SW 1271 (cell line): ENCODE measurements around the gene C2CD4A.

ENCODE experiments used
- DNase-seq, 2 experiments: peaks; one replicate each; lab custom pipeline; 2025; lab: John Stamatoyannopoulos, UW

C2CD4A gene

DNA sequence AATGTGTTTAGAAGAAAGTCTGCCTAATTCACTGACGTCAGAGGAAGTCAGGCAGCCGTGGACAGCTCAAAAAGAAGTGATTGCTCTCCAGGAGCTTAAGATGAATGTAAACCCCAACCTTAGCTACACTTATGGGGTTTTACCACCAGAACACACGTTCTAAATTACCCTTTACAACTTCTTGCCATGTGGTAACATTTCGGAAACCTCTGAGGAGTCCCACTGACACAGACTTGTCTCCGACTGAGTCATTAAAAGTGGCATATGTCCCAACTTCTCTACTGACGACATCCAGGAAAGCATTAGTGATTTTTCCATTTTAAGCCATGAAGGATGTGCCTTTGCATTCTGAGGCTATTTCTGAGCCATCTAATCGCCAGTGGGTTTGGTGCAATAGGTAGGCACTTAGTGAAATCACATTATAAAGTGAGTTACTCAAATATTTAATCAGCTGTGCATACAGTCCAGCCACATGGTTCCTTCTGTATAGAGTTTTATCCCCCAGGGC lies 32.4 kb downstream of the C2CD4A start:
- no peak for DNase-seq

DNA sequence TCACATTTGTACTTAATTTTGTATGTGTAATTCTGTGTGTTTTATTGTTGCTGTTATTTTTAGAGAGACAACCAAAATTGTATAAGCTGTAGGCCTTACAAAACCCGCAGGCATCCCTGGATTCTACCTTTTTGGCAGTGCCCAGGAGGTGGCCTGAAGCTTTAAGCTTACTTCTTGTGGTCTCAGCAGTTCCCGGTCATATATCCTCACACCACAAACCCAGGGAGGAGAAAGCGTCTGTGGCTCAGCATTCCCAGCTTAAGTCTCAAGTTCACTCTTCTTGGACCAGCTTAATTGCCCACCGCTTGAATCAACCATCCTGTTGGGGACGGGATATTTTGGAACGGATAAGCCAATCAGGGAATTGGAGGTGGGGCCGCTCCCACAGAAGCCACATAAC lies 36.7 kb downstream of the C2CD4A start:
- DNase-seq: no peak

DNA sequence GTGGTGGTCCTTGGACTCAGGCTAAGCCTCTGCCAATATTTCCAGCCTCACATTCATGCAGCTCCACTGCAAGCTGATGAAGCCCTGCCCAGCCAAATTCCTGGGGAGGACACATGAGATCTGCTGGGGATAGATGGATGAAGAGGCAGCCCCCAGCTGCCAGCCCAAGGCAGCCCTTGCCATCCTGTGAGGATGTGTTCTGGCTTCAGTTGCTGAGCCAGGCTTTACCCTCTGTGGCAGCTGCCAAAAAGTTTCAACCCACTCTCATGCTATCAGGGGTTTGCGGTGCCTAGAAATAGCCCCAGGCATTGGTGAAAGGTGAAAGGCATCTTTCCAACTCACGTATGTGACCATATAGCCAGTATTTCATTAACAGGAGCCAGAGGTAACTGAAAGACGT lies 37.6 kb downstream of the C2CD4A start:
- no peak for DNase-seq

DNA sequence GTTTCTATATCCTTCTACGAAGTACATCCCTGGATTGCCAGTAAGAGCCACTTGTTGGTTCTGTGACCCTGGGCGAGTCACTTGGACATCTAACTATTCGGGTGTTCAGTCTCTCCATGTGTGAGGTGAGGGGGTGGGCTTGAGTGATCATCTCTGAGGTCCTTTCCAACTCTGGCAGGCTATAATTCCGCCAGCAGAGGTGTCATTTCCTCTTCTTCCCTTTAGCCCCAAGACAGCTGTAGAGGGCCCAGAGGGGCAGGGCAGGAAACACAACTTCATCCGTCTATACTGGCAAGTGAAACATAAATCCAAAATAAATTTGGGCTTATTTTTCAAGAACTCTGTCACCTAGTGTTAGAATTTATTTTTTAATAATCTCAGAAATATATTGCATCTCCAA lies 38.1 kb downstream of the C2CD4A start:
- DNase-seq: no peak

DNA sequence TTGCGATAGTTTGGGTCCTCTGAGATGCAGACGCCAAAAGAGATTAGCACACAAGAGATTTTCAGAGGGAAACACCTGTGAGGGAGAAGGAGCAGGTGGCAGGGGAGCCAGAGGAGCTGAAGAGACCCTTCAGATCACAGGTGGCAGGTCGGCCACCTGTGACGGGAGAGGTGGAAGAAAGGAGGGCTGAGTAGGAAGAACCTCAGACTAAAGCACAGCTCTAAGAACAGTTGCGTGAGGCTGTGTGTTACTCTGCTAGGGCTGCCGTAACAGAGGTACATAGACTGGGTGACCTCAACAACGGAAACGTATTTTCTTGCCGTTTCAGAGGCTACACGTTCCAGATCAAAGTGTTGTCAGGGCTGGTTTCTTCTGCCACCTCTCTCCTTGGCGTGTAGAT lies 38.5 kb downstream of the C2CD4A start:
- DNase-seq: no peak

DNA sequence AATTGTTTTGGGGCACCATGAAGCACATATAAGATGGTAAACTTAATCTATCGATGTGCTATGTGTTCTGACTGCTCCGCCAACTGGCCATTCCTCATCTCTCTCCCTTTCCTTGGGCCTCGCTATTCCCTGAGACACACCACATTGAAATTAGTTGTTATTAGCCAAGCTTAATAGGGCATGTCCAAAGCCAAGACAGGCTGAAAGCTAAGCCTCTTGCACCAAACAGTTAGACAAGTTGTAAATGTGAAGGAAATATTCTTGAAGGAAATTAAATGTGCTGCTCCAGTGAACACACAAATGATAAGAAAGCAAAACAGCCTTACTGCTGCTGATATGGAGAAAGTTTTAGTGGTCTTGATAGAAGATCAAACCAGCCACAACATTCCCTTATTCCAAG lies 39.3 kb downstream of the C2CD4A start:
- DNase-seq: no peak

DNA sequence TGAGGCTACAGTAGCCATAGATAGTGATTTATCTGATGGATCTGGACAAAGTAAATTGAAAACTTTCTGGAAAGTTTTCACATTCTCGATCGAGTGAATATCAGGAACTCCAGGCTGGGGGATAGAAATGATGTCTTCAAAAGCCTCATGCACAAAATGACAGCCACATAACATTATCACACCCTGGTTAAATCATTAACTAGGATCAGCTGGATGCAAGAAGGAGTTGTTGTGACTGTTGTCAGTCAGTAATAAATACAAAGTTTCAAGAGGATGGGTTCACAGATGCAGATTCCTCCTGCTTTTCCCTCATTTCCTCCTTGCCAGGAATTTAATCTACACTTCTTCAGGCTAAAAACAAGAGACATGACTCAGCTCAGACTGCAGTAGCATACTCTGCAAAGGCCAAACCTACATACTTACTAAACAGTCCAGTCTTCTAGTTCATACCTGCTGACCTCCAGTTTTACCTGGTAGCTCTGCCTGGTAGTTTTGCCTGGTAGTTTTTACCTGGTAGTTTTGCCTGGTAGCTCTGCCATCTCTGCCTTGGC lies 40.9 kb downstream of the C2CD4A start:
- no peak for DNase-seq

DNA sequence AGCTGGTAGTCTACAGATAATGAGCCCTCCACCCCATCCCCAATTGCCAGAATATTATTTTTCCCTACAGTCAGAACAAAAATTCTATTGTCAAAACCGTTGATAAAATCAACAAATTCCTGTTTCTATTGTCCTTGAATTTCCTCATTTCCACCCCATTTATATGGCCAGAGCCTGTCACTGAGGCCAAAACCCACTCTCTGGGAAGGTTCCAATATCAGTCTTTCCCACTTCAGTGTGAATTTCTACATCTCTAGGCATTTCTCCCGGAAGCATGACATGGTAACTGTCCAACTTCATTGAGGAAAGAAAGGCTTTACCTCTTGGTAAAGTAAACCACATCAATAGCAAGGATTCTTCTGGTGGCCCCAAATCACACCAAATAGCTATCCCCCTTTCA lies 41.6 kb downstream of the C2CD4A start:
- DNase-seq: no peak

DNA sequence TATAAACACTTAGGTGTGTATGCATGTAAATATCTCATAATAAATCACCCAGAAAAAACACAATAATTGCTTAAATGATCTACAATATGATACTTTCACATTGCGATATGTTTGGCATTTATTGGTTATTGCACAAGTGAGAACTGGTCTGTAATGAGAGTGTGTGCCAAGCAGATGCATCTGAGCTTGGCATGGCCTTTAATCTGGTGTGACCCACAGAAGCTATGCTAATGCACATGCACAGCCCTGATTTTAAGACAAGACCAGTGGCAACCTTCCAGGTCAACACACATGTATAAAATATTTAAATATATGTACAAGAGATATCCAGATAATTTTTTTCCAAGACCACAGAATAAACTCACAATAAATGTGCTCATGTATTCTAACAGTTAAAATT lies 42.7 kb downstream of the C2CD4A start:
- DNase-seq: no peak

DNA sequence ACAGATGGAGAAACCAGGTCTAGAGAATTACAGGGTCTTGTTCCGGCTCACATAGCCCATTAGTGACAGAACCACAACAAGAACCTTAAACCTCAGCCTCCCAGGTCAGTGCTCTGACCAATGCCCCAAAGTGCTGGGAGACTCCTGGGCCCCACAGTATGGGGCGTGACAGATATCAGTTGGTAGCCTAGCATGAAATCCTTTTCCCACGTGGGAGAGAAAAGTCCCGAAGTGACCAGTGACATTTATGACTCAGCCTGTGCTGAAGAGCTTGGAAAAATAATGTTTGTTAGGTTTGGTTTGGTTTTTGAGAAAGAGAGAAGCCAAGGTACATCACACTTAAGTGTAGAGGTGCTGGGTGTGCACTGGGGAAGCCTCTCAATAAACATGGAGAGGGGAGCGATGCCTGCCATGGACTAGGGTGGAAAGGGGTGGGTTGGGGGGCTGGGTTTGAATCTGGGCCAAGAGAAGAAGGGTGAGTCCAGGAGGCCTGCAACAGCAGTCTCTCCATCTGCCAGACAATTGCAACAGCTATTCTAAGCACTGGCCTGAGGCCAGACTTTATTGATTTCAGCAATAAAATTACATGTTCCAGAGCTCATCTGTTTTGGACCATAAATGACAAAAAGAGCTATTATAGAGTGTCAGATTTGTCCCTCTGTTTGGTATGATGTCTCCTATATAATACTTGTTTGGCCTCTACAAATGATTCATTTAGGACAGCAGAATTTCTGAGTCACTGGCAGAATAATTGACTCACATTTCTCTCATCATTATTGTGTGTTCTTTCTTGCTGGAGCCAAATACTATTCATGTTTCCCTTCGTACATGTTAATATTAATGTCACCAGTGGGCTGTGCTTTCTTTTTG lies 43.4 kb downstream of the C2CD4A start:
- DNase-seq: no peak

DNA sequence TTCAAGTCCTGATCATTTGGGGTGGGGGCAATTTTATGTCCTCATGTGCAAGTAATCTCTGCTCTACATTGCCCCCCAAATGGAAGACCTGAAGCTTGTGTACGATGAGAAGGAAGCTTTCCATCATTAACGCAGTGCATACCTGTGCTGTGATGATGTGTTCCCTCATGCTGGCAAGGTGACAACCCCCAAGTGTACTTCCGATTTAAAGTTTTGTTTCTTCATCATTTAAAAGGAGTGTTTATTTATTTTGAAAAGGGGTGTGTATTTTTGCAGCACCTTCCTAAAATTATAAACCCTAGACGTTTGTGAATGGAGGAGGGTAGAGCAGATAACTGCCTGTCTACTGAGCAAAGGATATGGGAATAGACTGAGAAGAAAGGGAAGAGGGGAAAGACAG lies 45.3 kb downstream of the C2CD4A start:
- no peak for DNase-seq

DNA sequence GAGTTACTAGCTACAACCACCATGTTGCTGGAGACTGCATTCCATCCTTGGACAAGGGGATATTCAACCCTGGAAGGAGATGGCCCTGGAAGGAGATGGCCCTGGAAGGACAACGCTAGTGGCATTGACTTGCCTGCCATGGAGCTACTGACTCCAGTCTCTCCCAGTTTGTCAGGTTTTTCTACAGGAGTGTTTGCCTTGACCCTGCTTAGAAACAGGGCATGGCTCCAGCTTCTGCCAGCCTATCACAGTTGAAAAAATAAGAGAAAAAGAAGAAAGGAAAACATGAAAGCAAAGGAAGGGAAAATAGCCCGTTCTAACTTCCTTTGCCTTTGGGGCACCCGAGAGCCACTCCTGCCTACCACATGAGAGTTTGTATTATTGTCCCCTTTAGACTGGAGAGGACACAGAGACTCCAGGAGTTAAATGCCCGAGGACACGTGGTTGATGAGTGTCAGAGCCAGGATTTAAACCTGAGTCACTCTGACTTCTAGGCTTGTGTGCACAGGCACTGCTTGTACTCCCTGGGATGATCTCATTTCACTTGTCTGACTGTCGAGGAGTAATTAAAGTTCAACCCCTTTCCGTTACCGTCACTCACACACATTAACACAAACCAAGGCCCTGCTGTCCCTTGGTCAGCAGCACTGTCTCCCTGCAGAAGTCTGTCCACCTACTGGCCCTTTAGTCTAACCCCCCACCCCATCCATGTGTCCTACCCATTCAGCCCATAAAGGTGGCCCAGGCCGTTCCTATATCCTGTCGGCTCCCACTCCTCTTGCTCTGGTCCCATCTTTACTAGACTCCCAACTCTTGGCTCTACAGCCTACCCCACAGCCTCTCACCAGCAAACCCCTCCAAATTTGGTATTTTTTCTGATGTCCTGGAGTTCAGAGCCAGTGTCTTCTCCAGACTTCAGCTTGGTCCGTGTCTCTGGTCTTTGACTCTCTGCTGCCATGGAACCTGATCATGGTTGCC lies 46.1 kb downstream of the C2CD4A start:
- DNase-seq: no peak

DNA sequence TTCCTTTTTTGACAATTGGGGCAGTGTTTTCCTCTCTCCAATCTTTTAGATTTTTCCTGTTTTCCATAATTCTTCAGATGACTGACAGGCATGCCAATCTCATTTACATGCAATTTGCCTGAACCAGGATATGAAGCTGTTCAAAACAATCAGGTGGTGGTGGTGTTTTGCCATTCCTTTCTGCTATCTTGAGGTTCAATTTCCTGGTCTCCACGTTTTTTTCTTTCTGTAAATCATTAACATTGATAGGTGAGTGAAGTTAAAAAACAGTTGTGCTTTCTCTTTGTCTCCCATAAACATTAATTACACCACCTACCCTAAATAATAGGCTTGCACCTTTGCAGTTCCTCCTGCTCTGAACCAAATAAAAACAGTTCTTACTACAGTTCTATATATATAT lies 49.1 kb downstream of the C2CD4A start:
- DNase-seq: no peak

DNA sequence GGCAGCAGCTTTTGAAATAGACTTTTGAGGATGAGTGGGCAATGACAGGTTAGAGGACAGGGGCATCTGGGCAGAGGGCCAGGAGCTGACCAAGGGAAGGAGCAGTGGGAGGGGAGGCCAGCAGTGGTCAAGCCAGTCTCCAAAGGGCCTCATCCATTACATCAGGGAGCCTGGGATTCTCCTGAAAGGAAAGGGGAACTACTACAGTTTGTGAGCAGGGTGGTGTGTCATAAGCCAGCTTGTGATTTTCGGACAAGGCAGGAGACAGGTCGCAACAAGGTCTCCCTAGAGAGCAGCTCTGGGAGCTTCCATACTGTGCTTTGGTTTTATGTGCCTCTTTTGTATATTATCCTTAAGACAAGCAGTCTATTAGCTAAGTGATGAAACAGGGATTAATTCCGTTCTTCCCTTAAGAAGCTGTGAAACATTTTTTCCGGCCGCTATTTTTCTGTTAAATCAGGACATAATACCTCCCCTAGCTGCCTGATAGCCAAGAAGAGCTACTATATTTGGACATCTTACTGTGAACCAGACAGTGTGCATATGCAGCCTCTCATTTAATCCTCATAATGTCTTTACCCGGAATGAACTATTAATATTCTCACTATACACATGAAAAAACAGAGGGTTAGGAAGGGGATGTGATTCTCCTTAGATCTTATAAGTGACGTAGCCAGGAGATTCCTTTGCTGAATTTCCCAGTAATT lies 51.9 kb downstream of the C2CD4A start:
- no peak for DNase-seq

DNA sequence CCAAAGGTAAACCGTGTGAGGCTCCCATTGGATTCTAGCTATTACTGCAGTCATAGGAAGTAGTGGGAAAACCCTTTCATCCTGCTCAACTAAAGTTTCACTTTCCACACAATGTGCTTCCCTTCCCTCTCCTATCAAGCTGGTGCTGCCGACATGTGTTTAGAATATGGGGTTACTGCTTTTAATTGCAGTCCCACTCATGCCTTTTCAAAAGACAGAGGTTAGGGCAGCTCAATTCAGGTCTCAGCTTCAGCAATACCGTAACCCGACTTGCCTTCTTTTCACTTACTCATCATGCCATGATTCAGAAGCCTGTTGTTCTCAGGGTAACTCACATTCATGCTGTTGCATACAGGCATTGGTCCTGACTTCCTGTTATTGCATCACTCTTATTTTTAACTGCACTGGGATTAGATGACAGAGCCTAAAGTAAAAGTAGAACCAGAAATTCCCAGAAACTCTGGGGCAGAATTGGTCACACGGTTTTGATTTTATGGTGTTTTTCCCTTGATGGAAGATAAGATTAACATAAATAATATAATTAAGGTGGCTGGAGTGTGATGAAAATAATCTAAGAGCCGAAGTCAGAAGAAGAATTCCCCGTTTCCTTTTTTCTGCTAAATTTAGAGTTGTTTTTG lies 52.6 kb downstream of the C2CD4A start:
- peak; percentile 49 to 81 for DNase-seq

DNA sequence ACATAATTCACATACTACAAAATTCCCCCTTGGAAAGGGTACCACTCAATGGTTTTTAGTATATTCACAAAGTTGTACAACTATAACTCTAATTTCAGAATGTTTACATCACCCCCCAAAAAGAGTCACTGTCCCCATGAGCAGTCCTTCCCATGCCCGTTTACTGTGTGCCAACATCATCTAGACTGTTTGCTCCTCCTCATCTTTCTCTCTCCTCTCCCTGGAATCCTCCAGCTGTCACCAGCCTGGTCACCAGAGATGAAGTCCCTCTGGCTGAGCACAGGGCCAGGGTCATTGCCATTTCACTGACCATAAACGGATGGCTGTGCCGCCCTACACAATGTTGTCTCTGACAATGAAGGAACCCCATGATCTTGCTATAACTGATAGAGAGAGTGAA lies 53.1 kb downstream of the C2CD4A start:
- DNase-seq: no peak
